Hepatocyte (in vitro differentiated cells): Measurements from ENCODE around the gene C19orf44.

Experiments
- CTCF ChIP-seq: fragments of 200-600 bp; sonication (generic); IDR thresholded peaks from 2 replicates; pipeline ENCODE4 v1.5.1; 2016; ENCODE audit warnings: antibody characterized with exemption, mild to moderate bottlenecking; ENCODE audit not compliant: poor library complexity
- EZH2 ChIP-seq: fragments of 200-600 bp; sonication (generic); IDR thresholded peaks from 2 replicates; pipeline ENCODE4 v1.6.1; 2016; ENCODE audit warnings: antibody characterized with exemption, mild to moderate bottlenecking, borderline replicate concordance
- EZH2phosphoT487 ChIP-seq: fragments of 200-600 bp; sonication (generic); IDR thresholded peaks from one replicate; pipeline ENCODE4 v1.6.1; 2018; ENCODE audit warnings: antibody characterized with exemption, mild to moderate bottlenecking, low read depth, moderate library complexity; ENCODE audit not compliant: unreplicated experiment, severe bottlenecking

- TF ChIP-seq CTCF (no peak), EZH2 (no peak), EZH2phosphoT487 (no peak)
These were observed 29.7 kb downstream of the C19orf44 start for GRCh38 chr19:16525751-16526481.
